Ishikawa (cell line): ENCODE data around the gene TRABD2A.

Experiments
- CEBPB ChIP-seq: IDR thresholded peaks from 2 replicates; pipeline ENCODE4 v1.6.1; 2012
- CREB1 ChIP-seq: IDR thresholded peaks from 2 replicates; pipeline ENCODE4 v1.6.1; 2012; ENCODE audit warnings: low read depth
- EGR1 ChIP-seq: IDR thresholded peaks from 2 replicates; pipeline ENCODE4 v1.6.1; 2012
- EP300 ChIP-seq: IDR thresholded peaks from 2 replicates; pipeline ENCODE4 v1.6.1; 2012; ENCODE audit warnings: borderline replicate concordance
- FOXM1 ChIP-seq: IDR thresholded peaks from 2 replicates; pipeline ENCODE4 v1.6.1; 2012; ENCODE audit warnings: low read depth, borderline replicate concordance
- NFIC ChIP-seq: IDR thresholded peaks from 2 replicates; pipeline ENCODE4 v1.6.1; 2012
- RAD21 ChIP-seq: IDR thresholded peaks from 2 replicates; pipeline ENCODE4 v1.6.1; 2012; ENCODE audit warnings: low read depth
- TAF1 ChIP-seq: IDR thresholded peaks from 2 replicates; pipeline ENCODE4 v1.6.1; 2012; ENCODE audit warnings: low read depth, mild to moderate bottlenecking
- TCF12 ChIP-seq: IDR thresholded peaks from 2 replicates; pipeline ENCODE4 v1.6.1; 2012; ENCODE audit warnings: low read depth
- TEAD4 ChIP-seq: IDR thresholded peaks from 2 replicates; pipeline ENCODE4 v1.6.1; 2012
- YY1 ChIP-seq: IDR thresholded peaks from 2 replicates; pipeline ENCODE4 v1.6.1; 2012; ENCODE audit warnings: low read depth
- ZBTB7A ChIP-seq: IDR thresholded peaks from 2 replicates; pipeline ENCODE4 v1.6.1; 2012; ENCODE audit warnings: low read depth
- TF ChIP-seq, protein P1 (sequence below): IDR thresholded peaks from 2 replicates; pipeline ENCODE4 v1.6.1; 2012
- TF ChIP-seq, protein P2 (sequence below): IDR thresholded peaks from 2 replicates; pipeline ENCODE4 v1.6.1; 2012; ENCODE audit warnings: low read depth, mild to moderate bottlenecking
- TF ChIP-seq, protein P3 (sequence below): IDR thresholded peaks from 2 replicates; pipeline ENCODE4 v1.6.1; 2012

The TRABD2A gene

DNA sequence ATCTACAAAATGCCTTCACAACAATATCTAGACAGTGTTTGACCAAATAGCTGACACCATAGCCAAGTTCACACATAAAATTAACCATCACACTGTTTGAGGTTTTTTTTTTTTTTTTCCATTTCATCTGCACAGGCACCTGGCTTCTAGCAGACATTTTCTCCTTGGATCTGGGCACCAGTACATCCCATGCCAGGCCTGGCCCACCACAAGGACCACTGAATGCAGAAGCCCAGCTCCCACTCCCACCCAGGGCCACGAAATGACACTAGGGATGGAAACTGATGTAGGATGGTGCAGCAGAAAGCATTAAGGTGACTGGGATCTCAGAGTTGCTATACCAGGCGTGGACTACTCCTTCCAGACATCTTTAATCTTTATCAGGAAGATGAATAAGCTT is 37.5 kb upstream of the TRABD2A start:
- no peak for TF ChIP-seq RAD21
- TF ChIP-seq EGR1, result no peak
- no peak for TF ChIP-seq TCF12
- TF ChIP-seq FOXM1, result no peak
- TF ChIP-seq TAF1, result no peak

DNA sequence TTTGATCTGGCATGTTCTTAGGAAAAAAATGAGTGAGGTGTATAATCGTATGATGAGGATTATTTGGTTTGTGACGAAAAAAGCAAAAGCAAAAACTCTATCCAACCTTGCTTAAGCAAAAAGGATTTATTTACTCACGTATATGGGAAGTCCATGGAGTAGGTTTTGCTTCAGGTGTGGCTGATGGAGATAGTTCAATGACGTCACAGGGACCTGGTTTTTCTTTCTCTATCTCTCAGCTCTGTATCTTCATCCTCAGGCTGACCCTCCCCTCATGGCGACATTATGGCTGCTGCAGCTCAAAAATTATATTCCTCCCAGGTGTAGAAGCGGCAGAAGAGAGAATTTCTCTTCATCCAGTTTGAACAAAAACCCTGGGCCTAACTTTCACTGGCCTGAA is 33.5 kb upstream of the TRABD2A start:
- TF ChIP-seq, protein P1, sequence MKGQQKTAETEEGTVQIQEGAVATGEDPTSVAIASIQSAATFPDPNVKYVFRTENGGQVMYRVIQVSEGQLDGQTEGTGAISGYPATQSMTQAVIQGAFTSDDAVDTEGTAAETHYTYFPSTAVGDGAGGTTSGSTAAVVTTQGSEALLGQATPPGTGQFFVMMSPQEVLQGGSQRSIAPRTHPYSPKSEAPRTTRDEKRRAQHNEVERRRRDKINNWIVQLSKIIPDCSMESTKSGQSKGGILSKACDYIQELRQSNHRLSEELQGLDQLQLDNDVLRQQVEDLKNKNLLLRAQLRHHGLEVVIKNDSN, result no peak
- TF ChIP-seq EP300 (no peak), CREB1 (no peak), FOXM1 (no peak), YY1 (no peak), NFIC (no peak), EGR1 (no peak), TEAD4 (no peak)

DNA sequence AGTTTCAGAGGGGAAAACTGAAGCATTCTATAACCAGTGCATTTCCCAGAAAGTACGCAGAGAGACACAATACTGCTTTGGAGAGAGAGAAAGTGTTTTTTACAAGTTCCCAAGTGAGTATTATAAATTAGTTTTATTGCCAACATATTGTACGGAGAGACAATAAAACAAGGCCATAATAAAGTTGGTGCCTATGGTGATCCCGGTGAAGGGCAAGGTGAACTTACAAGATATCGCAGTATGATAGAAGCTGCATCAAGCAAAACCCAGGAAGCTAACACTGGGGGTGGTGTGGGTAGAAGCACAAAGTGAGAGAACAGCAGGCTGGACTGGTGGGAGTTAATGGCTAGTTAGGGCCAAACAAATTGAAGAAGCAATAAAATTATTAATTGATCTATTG is 32.1 kb upstream of the TRABD2A start:
- TF ChIP-seq EP300 (no peak), RAD21 (no peak), TCF12 (no peak), YY1 (no peak), TAF1 (no peak), EGR1 (no peak), NFIC (no peak), CREB1 (no peak), FOXM1 (no peak), ZBTB7A (no peak), CEBPB (no peak), TEAD4 (no peak)
- TF ChIP-seq, protein P2, sequence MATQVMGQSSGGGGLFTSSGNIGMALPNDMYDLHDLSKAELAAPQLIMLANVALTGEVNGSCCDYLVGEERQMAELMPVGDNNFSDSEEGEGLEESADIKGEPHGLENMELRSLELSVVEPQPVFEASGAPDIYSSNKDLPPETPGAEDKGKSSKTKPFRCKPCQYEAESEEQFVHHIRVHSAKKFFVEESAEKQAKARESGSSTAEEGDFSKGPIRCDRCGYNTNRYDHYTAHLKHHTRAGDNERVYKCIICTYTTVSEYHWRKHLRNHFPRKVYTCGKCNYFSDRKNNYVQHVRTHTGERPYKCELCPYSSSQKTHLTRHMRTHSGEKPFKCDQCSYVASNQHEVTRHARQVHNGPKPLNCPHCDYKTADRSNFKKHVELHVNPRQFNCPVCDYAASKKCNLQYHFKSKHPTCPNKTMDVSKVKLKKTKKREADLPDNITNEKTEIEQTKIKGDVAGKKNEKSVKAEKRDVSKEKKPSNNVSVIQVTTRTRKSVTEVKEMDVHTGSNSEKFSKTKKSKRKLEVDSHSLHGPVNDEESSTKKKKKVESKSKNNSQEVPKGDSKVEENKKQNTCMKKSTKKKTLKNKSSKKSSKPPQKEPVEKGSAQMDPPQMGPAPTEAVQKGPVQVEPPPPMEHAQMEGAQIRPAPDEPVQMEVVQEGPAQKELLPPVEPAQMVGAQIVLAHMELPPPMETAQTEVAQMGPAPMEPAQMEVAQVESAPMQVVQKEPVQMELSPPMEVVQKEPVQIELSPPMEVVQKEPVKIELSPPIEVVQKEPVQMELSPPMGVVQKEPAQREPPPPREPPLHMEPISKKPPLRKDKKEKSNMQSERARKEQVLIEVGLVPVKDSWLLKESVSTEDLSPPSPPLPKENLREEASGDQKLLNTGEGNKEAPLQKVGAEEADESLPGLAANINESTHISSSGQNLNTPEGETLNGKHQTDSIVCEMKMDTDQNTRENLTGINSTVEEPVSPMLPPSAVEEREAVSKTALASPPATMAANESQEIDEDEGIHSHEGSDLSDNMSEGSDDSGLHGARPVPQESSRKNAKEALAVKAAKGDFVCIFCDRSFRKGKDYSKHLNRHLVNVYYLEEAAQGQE, result no peak
- TF ChIP-seq, protein P3, sequence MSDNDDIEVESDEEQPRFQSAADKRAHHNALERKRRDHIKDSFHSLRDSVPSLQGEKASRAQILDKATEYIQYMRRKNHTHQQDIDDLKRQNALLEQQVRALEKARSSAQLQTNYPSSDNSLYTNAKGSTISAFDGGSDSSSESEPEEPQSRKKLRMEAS, result no peak
- TF ChIP-seq, protein P1, result no peak

DNA sequence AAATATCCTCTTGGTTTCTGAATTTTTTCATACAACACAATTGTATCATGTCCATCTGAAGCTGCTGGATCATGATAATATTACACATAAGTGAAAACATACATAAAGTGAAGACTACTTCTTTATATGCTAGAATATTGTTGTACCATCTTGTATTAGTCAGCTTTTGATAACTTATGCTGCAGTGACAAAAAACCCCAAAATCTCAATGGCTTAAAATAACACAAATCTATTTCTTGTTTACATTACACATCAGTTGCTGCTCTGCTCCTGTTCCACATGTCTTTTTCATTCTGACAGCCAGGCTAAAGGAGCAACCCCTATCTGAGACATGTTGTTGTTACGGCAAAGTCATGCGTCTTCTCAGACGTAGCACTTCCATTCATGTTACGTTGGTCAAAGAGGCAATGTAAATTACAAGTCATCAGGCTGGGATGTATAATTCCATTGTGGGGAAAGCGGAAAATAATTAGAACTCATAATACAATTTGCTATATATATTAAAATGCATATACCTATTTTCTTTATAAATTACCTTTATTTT is 30.3 kb upstream of the TRABD2A start:
- TF ChIP-seq TEAD4 (no peak), RAD21 (no peak), YY1 (no peak), EP300 (no peak)

DNA sequence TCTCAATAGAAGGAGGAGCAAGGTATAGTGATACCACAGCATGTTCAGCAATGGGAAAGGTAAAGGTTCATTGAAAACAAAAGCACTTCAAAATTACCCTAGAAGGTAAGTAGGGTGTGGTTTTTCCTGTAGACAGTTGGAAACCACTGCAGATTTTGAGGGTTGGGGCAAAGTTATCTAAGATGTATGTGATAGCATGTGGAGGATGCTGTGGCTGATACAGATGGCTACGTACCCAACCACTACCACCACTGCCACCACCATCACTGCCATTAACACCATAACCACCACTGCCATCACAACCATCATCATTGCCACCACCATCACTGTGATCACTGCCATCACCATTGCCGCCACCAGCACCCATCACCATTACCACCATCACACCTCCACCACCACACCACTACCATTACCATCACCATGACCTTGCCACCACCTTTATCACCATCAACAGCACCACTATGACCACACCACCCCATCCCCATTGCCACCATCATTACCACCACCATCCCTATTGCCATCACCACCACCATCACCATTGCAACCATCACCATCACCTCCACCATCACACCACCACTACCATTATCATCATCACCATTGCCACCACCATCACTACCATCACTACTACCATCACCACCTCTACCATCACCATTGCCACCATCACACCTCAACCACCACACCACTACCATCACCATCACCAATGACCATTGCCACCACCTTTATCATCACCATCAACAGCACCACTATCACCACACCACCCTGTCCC is 28.2 kb upstream of the TRABD2A start:
- TF ChIP-seq, protein P2, result no peak
- TF ChIP-seq RAD21 (no peak), TAF1 (no peak), CEBPB (no peak), EGR1 (no peak), EP300 (no peak), TCF12 (no peak), CREB1 (no peak), NFIC (no peak)
- TF ChIP-seq, protein P3, result no peak

DNA sequence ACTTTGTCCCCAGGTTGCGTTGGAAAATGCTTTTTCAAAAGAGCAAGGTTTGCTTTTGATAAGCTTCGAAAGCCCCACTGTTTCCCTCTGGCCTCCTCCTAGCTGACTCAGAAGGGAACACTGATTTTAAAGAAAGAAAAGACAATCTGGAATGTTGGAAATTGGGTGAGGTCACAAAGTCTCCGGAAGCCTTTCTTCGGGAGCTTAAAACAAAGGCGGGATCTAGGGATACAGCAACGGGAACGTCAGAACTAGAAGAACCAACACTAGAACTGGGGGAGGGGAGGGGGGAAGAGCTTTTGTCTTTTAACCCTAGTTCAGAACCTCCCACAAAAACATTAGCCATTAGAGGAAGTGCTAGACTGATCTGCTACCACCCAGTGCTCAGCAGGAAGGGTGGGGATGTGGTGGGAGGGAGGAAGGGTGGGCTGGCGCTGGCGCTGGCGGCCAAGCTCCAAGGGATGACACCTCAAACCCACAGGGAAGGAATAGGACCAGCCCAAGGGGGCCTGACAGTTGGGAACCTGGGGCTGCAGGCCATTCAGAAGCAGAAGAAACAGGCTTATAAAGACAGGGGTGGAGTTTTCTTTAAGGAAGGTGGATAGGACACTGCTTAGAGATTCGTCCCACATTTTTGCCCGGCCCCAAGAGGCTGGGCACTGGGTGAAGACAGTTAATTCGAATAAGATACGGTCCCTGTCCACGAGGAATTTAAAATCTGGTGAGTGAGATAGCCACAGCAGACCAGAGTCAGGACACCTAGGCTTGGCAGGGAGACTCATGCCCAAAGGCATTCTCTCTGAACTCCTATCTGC is 26.2 kb upstream of the TRABD2A start:
- TF ChIP-seq TCF12, result no peak
- TF ChIP-seq RAD21, result no peak
- TF ChIP-seq, protein P3, result 0 out of 2 replicates have a peak, but pooled peaks have one; percentile 8
- TF ChIP-seq TEAD4, result no peak
